DMS 273 treated with DMSO at 0.1 percent for 48 hours (cell line): Measurements from ENCODE around the gene CTNNA3.

Experiments
- DNase-seq: peaks from one replicate; lab custom pipeline; 2025; lab: John Stamatoyannopoulos, UW

CTNNA3 gene

GRCh38 chr10:66095610-66096009 is 1600.4 kb downstream of the CTNNA3 start:
- DNase-seq = no peak

DNA sequence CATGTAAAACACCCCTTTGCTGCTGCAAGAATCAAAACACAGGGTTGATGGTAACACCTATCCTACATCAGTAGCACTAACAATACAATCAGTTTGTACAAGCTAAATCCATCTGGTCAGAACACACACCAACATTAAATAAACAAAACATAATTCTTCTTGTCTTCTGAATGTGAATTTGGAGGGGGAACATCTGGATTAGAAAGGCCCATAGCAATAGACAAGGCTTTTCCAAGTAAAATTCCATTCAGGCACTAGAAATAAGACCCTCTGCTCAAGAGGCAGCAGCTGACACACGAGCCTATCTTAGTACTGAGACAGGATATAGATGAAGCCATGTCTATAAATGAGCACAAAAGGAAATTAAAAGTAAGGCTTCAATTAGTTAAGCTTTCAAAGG is 1610.1 kb downstream of the CTNNA3 start:
- DNase-seq = no peak

DNA sequence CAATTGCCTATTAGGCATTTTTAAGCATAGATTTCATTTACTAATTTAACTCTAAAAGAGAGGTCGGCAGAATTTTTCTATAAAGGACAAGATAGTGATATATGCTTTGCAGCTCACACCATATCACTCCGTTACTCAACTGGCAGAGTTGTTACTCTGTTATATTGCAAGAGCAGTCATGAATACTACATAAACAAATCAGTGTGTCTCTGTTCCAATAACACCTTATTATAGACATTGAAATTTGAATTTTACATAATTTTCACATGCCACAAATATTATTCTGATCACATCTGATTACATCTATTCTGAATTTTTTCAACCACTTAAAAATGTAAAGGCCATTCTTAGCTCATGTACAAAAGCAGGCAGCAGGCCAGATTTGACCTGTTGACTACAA is 1624.1 kb downstream of the CTNNA3 start:
- DNase-seq = no peak

- no peak for DNase-seq
Measured at GRCh38 chr10:66058594-66058993, 1637.4 kb downstream of the CTNNA3 start.

- no peak for DNase-seq
Measured at GRCh38 chr10:66049335-66049734, 1646.7 kb downstream of the CTNNA3 start.

DNA sequence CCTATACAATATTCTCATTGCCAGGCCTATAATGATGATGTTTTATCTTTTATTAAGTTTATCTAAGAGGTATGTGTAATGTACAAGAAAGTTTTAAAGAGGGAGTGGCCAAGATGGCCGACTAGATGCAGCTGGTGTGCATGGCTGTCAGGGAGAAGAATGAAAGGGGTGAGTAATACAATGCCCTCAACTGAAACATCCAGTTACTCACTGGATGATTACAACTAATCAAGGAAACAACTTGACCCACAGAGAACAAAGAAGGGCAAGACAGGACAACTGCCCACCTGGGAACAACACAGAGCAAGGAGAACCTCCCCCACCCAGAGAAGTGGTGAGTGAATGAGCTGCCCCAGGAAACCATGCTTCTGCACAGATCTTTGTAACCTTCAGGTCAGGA is 1650.1 kb downstream of the CTNNA3 start:
- no peak for DNase-seq

- no peak for DNase-seq
Measured at GRCh38 chr10:66041771-66042170, 1654.2 kb downstream of the CTNNA3 start.

GRCh38 chr10:66038623-66039022 is 1657.4 kb downstream of the CTNNA3 start:
- no peak for DNase-seq

GRCh38 chr10:66026321-66026720 is 1669.7 kb downstream of the CTNNA3 start:
- no peak for DNase-seq

GRCh38 chr10:66025186-66025585 is 1670.8 kb downstream of the CTNNA3 start:
- no peak for DNase-seq

DNA sequence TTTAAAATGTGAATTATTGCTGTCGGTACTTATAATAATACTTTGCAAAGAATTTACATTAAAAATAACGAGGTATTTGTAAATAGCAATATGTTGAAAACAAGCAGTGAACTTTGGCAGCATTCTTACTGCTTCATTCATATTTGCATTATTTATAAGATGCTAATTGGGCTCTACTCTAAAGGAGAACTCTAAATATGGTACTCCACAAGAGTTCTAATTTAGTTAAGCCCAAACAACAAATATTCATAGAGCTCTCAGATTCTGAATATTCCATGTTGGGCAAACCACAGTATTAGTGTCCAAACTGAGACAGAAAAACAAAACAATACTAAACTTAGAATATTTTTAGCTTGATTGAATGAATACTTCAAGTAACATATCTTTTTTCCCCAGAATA is 1674.6 kb downstream of the CTNNA3 start:
- no peak for DNase-seq

- DNase-seq = no peak
Measured at GRCh38 chr10:66008221-66008620, 1687.8 kb downstream of the CTNNA3 start.

DNA sequence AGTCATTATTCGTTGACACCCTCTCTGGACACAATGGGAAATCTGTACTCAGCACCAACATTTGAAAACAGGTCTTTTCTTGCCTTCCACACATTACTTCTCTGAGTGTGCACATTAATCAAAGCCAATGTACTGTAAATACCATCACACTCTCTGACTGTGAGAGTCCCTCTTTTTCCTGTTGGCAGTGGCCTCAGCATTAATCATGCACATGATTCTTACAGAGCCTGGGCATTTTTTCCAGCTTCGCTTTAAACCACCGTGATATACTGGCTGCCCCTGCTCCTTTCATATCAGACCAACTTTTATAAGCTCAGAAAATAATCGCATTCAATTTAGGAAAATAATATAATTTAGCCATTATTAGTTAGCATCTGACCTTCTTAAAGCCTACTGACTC is 1689.6 kb downstream of the CTNNA3 start:
- DNase-seq = no peak

DNA sequence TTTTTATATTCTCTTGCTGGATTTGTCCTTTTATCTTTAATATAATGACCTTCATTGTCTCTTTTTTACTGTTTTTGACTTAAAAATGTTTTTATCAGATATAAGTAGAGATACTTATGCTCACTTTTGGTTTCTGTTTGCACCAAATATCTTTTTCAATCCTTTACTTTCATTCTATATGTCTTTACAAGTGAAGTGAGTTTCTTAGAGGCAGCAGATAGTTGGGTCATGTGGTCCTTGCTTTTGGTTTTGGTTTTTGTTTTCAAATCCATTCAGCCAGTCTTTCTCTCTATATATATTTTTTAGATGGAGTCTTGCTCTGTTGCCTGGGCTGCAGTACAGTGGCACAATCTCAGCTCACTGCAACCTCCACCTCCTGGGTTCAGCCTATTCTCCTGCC is 1702.5 kb downstream of the CTNNA3 start:
- DNase-seq = no peak

DNA sequence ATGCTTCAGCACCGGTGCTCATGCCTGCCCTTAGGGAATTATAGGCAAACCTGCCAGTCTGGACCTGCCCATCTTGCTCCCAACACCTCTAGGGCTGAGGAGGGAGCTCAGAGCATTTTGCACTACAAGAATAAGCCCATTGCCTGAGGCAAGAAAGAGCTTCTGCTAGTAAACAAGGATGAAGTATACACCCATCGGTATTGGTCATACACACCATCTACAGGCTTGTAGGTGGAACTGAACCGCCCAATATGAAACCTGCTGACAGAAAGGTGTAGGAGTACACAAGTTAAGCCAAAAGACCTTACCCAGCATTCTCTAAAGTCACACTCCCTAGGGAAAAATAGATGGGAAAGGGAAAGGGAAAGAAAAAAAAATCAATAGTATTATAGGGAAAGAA is 1727.1 kb downstream of the CTNNA3 start:
- DNase-seq = no peak

- DNase-seq = no peak
Measured at GRCh38 chr10:65968437-65968836, 1727.6 kb downstream of the CTNNA3 start.

GRCh38 chr10:65964205-65964604 is 1731.8 kb downstream of the CTNNA3 start:
- DNase-seq = no peak

- DNase-seq = no peak
Measured at GRCh38 chr10:65952086-65952485, 1743.9 kb downstream of the CTNNA3 start.

DNA sequence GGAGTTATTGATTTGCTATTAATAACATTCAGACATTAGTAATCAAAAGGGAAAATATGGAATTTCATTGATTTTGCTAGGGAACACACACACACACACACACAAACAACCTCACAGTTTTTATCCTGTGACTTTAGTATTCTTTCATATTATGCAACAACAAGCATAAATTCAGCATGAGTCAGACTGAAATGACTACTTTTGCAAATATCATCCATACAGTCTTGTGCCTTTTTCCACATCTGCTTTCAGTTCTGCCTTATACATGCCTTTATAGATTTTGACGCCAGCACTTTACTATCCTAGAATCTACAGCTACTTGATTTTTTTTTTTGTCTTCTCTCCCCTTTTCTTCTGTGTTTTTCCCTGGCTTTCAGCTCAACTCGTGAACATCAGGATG is 1745.9 kb downstream of the CTNNA3 start:
- no peak for DNase-seq

GRCh38 chr10:65949526-65949925 is 1746.5 kb downstream of the CTNNA3 start:
- DNase-seq = no peak

DNA sequence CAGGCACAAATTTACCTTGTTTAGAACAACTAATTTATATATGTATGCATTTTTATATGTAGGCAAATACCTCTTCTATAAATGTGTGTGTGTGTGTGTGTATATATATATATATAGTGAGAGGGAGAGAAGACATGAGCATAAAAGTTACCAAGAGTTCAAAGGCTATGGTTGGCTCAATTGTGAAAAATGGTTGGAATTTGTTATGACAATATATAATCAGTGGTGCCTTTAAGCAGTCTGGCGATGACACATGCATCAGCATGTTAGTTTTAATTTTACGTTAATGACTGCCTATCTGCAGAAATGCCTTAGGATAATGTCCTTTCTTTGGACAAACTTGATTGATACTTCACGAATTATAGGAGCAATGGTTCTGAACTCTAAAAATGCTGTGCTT is 1750.9 kb downstream of the CTNNA3 start:
- DNase-seq = no peak

DNA sequence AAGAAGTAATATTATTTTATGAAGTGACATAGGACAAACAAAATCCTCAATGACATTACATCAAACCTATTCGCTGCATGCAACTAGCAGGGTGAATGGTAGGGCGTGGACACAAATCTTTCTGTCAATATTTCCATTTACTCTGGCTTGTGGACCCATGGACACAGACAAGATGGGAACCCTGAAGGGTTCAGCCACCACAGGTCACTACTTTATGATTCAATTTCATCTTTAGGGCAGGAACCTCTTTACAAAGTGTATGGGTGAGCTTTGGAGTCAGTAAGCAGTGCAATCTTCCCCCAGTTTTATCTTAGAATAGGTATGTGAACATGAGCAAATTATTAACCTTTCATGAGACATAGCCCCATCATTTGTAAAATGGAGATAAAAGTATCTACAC is 1752.5 kb downstream of the CTNNA3 start:
- no peak for DNase-seq

- no peak for DNase-seq
Measured at GRCh38 chr10:65940816-65941662, 1755.0 kb downstream of the CTNNA3 start.

GRCh38 chr10:65940105-65940504 is 1755.9 kb downstream of the CTNNA3 start:
- no peak for DNase-seq
